WTC11 (cell line): ENCODE data around the gene HDLBP. TPM values are rescaled to one million over a fixed set of nuclear protein-coding genes. Genes with fewer than 3 reads are reported as not detected.
A peak's percentile ranks its signal among the peaks of the same experiment; 100 is the strongest.

Experiments used
- ATAC-seq: fragments of 200-7000 bp; cut with Tn5 transposase; 2 replicates; pipeline ENCODE4 v1.10.0; 2021; ENCODE audit warnings: mild to moderate bottlenecking, moderate library complexity
- CTCF ChIA-PET: fragments of 300-600 bp; sonication (Branson Sonifier 250); formaldehyde crosslinking; loops from one replicate; lab custom pipeline; 2021; ENCODE audit warnings: antibody characterized with exemption; lab: Charles Lee
- POLR2A ChIA-PET: fragments of 350-600 bp; sonication (Branson Sonifier 250); formaldehyde crosslinking; loops from one replicate; lab custom pipeline; 2021; ENCODE audit warnings: antibody characterized with exemption; lab: Charles Lee
- DNase-seq: peaks from one replicate; pipeline ENCODE4 v3.0.0; 2021; ENCODE audit warnings: low spot score
- H3K27ac Mint-ChIP-seq: 2 replicates; pipeline ENCODE4 v1.8.0; 2021; ENCODE audit warnings: mixed read lengths
- H3K27me3 Mint-ChIP-seq: 2 replicates; pipeline ENCODE4 v1.8.0; 2021; ENCODE audit warnings: low read depth, mild to moderate bottlenecking, moderate library complexity, mixed read lengths
- H3K36me3 Mint-ChIP-seq: 2 replicates; pipeline ENCODE4 v1.8.0; 2021; ENCODE audit warnings: mixed read lengths
- H3K4me1 Mint-ChIP-seq: 2 replicates; pipeline ENCODE4 v1.8.0; 2022; ENCODE audit warnings: mixed read lengths
- H3K4me3 Mint-ChIP-seq: 2 replicates; pipeline ENCODE4 v1.8.0; 2021; ENCODE audit warnings: mild to moderate bottlenecking, moderate library complexity, mixed read lengths
- H3K9me3 Mint-ChIP-seq: 2 replicates; pipeline ENCODE4 v1.8.0; 2021; ENCODE audit warnings: mixed read lengths
- CREM ChIP-seq: sonication (generic); formaldehyde crosslinking; IDR thresholded peaks from 2 replicates; pipeline ENCODE4 v1.8.1; 2022; ENCODE audit warnings: mild to moderate bottlenecking, missing genetic modification reagents, moderate library complexity
- IRF1 ChIP-seq: sonication (generic); formaldehyde crosslinking; IDR thresholded peaks from 2 replicates; pipeline ENCODE4 v1.8.0; 2023; ENCODE audit warnings: missing genetic modification reagents
- IRF2 ChIP-seq: sonication (generic); formaldehyde crosslinking; IDR thresholded peaks from 2 replicates; pipeline ENCODE4 v1.8.0; 2022; ENCODE audit warnings: low read depth, missing genetic modification reagents, borderline replicate concordance
- NR1H2 ChIP-seq: sonication (generic); formaldehyde crosslinking; IDR thresholded peaks from 2 replicates; pipeline ENCODE4 v1.9.0; 2021; ENCODE audit warnings: mild to moderate bottlenecking, moderate library complexity, missing genetic modification reagents
- TEAD1 ChIP-seq: sonication (generic); formaldehyde crosslinking; IDR thresholded peaks from 2 replicates; pipeline ENCODE4 v1.8.0; 2022; ENCODE audit warnings: mild to moderate bottlenecking, missing genetic modification reagents
- ZBTB21 ChIP-seq: sonication (generic); formaldehyde crosslinking; IDR thresholded peaks from 2 replicates; pipeline ENCODE4 v1.8.1; 2023; ENCODE audit warnings: mild to moderate bottlenecking, missing genetic modification reagents, borderline replicate concordance
- ZBTB43 ChIP-seq: sonication (generic); formaldehyde crosslinking; IDR thresholded peaks from 2 replicates; pipeline ENCODE4 v1.8.1; 2023; ENCODE audit warnings: mild to moderate bottlenecking, missing genetic modification reagents
- ZMAT4 ChIP-seq: fragments of 250-450 bp; sonication (Bioruptor Pico); IDR thresholded peaks from 2 replicates; pipeline ENCODE4 v1.9.0; 2021; ENCODE audit warnings: mild to moderate bottlenecking
- ZNF138 ChIP-seq: sonication (generic); formaldehyde crosslinking; conservative IDR thresholded peaks from 2 replicates; pipeline ENCODE4 v1.8.1; 2022; ENCODE audit warnings: mild to moderate bottlenecking, moderate library complexity, missing genetic modification reagents
- total RNA-seq: library from RNA; stranded (reverse); gene quantifications from 3 replicates; pipeline ENCODE4 v1.2.3, GENCODE V29; 2021
- TF ChIP-seq, protein P1 (sequence below): sonication (generic); formaldehyde crosslinking; IDR thresholded peaks from 2 replicates; pipeline ENCODE4 v1.8.1; 2023; ENCODE audit warnings: mild to moderate bottlenecking, missing genetic modification reagents, borderline replicate concordance
- TF ChIP-seq, protein P2 (sequence below): sonication (generic); formaldehyde crosslinking; IDR thresholded peaks from 2 replicates; pipeline ENCODE4 v1.8.1; 2022; ENCODE audit warnings: mild to moderate bottlenecking, moderate library complexity, missing genetic modification reagents

HDLBP gene
- total RNA-seq, 1 experiment from 2014 or later: 368 TPM

- peak; percentile 60; the same call in 1 of the 2 replicates for TF ChIP-seq ZBTB43 (CRISPR knock-in tag)
- TF ChIP-seq ZNF138 (CRISPR knock-in tag): no peak
- TF ChIP-seq, protein P1, sequence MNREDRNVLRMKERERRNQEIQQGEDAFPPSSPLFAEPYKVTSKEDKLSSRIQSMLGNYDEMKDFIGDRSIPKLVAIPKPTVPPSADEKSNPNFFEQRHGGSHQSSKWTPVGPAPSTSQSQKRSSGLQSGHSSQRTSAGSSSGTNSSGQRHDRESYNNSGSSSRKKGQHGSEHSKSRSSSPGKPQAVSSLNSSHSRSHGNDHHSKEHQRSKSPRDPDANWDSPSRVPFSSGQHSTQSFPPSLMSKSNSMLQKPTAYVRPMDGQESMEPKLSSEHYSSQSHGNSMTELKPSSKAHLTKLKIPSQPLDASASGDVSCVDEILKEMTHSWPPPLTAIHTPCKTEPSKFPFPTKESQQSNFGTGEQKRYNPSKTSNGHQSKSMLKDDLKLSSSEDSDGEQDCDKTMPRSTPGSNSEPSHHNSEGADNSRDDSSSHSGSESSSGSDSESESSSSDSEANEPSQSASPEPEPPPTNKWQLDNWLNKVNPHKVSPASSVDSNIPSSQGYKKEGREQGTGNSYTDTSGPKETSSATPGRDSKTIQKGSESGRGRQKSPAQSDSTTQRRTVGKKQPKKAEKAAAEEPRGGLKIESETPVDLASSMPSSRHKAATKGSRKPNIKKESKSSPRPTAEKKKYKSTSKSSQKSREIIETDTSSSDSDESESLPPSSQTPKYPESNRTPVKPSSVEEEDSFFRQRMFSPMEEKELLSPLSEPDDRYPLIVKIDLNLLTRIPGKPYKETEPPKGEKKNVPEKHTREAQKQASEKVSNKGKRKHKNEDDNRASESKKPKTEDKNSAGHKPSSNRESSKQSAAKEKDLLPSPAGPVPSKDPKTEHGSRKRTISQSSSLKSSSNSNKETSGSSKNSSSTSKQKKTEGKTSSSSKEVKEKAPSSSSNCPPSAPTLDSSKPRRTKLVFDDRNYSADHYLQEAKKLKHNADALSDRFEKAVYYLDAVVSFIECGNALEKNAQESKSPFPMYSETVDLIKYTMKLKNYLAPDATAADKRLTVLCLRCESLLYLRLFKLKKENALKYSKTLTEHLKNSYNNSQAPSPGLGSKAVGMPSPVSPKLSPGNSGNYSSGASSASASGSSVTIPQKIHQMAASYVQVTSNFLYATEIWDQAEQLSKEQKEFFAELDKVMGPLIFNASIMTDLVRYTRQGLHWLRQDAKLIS (CRISPR knock-in tag): peak; percentile 40; the same call in 1 of the 2 replicates
- peak; percentile 44; the same call in 1 of the 2 replicates for TF ChIP-seq CREM
- TF ChIP-seq, protein P2, sequence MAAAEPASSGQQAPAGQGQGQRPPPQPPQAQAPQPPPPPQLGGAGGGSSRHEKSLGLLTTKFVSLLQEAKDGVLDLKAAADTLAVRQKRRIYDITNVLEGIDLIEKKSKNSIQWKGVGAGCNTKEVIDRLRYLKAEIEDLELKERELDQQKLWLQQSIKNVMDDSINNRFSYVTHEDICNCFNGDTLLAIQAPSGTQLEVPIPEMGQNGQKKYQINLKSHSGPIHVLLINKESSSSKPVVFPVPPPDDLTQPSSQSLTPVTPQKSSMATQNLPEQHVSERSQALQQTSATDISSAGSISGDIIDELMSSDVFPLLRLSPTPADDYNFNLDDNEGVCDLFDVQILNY (CRISPR knock-in tag): 0 out of 2 replicates have a peak, but pooled peaks have one; percentile 8
Observed at GRCh38 chr2:241315879-241316631, 583 bp upstream of the HDLBP start, which contains the start of gene SEPTIN2 (continued).

DNA sequence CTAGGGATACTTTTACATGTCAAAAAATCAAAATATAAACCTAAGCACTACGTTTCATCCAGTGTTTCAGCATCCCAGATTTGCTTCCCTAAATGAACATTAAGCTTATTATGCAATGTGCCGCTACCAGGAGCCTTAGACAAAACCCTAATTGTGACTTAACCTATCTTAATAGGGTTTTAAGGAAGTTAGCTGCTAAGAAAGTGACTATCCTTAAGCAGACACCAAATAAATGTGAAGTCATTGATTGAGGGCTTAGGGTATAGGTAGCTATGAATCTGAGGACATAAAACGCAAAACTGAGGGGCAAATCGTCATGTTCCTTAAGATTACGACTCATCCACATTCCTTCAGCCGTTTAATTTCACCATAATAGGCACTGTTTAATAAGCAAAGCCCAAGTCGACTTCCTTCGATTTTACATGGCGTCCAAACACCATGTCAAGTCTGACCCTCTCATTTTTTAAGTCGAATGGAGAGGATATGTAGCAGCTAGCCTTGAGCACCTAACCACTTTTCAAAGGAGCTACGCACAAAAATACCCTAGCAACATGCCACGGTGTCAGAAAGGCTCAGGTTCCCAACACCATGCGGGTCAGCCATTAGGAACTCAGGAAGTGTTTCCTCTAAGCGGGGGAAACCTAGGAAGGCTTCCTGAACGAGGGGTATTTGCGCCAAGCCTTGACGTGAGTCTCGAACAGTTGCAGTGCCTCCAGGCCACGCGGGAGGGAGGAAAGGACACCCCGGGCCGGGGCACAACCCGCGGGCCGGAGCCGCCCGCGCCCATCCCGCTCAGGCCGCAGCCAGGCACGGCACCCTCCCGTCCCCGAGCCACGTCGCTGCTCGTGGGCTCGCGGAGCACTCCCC is 1.0 kb downstream of the HDLBP start:
- peak; percentile 1; the same call in 1 of the 2 replicates for ATAC-seq
- TF ChIP-seq, protein P2 (CRISPR knock-in tag): peak; percentile 85; the same call in 1 of the 2 replicates
- 0 out of 2 replicates have a peak, but pooled peaks have one; percentile 33 for TF ChIP-seq ZBTB21 (CRISPR knock-in tag)
- no peak for TF ChIP-seq IRF2 (CRISPR knock-in tag)
- TF ChIP-seq TEAD1 (CRISPR knock-in tag): peak; percentile 33; the same call in 1 of the 2 replicates
- no peak for TF ChIP-seq ZMAT4 (CRISPR knock-in tag)
- TF ChIP-seq IRF1: 0 out of 2 replicates have a peak, but pooled peaks have one; percentile 9
- no peak for TF ChIP-seq NR1H2 (CRISPR knock-in tag)

More for the DNA sequence above, 1.0 kb downstream of the HDLBP start:
- Mint-ChIP-seq H3K36me3 (peaks cover 13% of the 10 kb centered on the region), H3K27ac (peak overlapping the region; percentile 90), H3K4me3 (peak overlapping the region; percentile 99), H3K27me3 (no peaks in the 10 kb centered on the region), H3K4me1 (peaks cover 65% of the 10 kb centered on the region), H3K9me3 (no peaks in the 10 kb centered on the region)
- no peak for DNase-seq
- ChIA-PET POLR2A (interaction anchor here (1.0 to 1.3 kb wide), 6 partner anchors 11 to 494 kb away, joined by 3 to 6 read pairs (median 4); partner anchors contain the start of genes ING5 and KIF1A), CTCF (interaction anchor here (0.9 to 1.6 kb wide), 4 partner anchors 10 to 400 kb away, joined by 3 to 4 read pairs (median 4); partner anchors contain the start of gene PASK)
